HUES6 (cell line): ENCODE measurements around the gene KLF17.

Experiments
- H3K27ac ChIP-seq: 2 replicates; pipeline ENCODE4 v1.7.0; 2013; ENCODE audit warnings: low read depth, mild to moderate bottlenecking, low read length, inconsistent platforms
- H3K27me3 ChIP-seq: 2 replicates; pipeline ENCODE4 v1.6.1; 2013; ENCODE audit warnings: low read length; ENCODE audit not compliant: control insufficient read depth, insufficient read depth
- H3K36me3 ChIP-seq: 2 replicates; pipeline ENCODE4 v1.6.1; 2013; ENCODE audit warnings: low read length; ENCODE audit not compliant: control insufficient read depth, insufficient read depth
- H3K4me1 ChIP-seq: 2 replicates; pipeline ENCODE4 v1.6.1; 2013; ENCODE audit warnings: low read length; ENCODE audit not compliant: control insufficient read depth, insufficient read depth
- H3K4me3 ChIP-seq: 2 replicates; pipeline ENCODE4 v1.5.1; 2013; ENCODE audit warnings: low read depth, low read length
- H3K9ac ChIP-seq: one replicate; pipeline ENCODE4 v1.6.1; 2013; ENCODE audit warnings: mild to moderate bottlenecking, low read length
- H3K9me3 ChIP-seq: 2 replicates; pipeline ENCODE4 v1.6.1; 2013; ENCODE audit warnings: low read depth, low read length; ENCODE audit not compliant: control insufficient read depth, insufficient read depth

KLF17 gene

DNA sequence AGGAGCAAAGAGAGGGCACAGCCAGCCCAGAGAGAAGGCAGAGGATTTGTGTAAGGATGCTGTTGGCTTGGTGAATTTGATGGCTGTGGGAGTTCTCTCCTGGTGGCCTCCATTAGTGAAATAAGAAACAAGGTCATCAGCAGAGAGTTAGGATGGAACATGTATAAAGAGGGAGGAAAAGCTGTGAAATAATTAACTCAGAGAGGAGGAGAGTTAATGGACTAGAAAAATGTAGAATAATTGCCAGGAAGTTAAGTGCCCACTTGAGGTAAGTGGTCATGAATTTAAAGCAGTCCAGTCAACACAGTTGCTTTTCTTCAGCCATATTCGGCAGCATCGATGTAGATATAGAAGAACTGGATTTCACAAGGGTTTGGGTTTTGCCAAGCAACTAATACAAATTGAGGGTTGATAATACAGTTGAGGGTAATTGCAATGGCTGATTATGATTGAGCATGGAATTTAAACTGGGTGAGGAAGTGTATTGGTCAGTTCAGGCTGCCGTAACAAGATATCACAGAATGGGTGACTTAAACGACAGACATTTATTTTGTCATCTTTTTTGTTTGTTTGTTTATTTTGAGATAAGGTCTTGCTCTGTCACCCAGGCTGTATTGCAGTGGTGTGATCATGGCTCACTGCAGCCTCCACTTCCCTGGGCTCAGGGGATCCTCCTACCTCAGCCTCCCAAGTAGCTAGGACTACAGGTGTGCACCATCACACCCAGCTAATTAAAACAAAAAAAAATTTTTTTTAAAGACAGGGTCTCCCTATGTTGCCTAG, 31.7 kb upstream of the KLF17 start:
- Histone ChIP-seq H3K27ac (no peak overlapping the region), H3K36me3 (no peaks in the 10 kb centered on the region), H3K27me3 (no peaks in the 10 kb centered on the region), H3K9ac (no peak overlapping the region), H3K4me3 (no peak overlapping the region), H3K9me3 (no peaks in the 10 kb centered on the region), H3K4me1 (peaks cover 24% of the 10 kb centered on the region)

- H3K9ac ChIP-seq, result peak overlapping the region; percentile 15
- no peaks in the 10 kb centered on the region for H3K9me3 ChIP-seq
- peaks cover 24% of the 10 kb centered on the region for H3K4me1 ChIP-seq
- no peak overlapping the region for H3K27ac ChIP-seq
- H3K27me3 ChIP-seq, result no peaks in the 10 kb centered on the region
- no peaks in the 10 kb centered on the region for H3K36me3 ChIP-seq
- no peak overlapping the region; the same call in 1 of the 2 replicates for H3K4me3 ChIP-seq
These were observed 29.1 kb upstream of the KLF17 start for GRCh38 chr1:44089371-44090048.

- H3K4me3 ChIP-seq, result no peak overlapping the region
- no peak overlapping the region for H3K9ac ChIP-seq
- H3K4me1 ChIP-seq, result peaks cover 24% of the 10 kb centered on the region
- H3K27ac ChIP-seq, result no peak overlapping the region
- no peaks in the 10 kb centered on the region for H3K9me3 ChIP-seq
- H3K36me3 ChIP-seq, result no peaks in the 10 kb centered on the region
- H3K27me3 ChIP-seq, result no peaks in the 10 kb centered on the region
These were observed 28.0 kb upstream of the KLF17 start for GRCh38 chr1:44090429-44091252.

- Histone ChIP-seq H3K4me3 (no peak overlapping the region), H3K9ac (no peak overlapping the region), H3K27me3 (no peaks in the 10 kb centered on the region), H3K27ac (no peak overlapping the region), H3K36me3 (no peaks in the 10 kb centered on the region), H3K4me1 (peaks cover 15% of the 10 kb centered on the region), H3K9me3 (no peaks in the 10 kb centered on the region)
These were observed 24.6 kb upstream of the KLF17 start for GRCh38 chr1:44094047-44094446.

DNA sequence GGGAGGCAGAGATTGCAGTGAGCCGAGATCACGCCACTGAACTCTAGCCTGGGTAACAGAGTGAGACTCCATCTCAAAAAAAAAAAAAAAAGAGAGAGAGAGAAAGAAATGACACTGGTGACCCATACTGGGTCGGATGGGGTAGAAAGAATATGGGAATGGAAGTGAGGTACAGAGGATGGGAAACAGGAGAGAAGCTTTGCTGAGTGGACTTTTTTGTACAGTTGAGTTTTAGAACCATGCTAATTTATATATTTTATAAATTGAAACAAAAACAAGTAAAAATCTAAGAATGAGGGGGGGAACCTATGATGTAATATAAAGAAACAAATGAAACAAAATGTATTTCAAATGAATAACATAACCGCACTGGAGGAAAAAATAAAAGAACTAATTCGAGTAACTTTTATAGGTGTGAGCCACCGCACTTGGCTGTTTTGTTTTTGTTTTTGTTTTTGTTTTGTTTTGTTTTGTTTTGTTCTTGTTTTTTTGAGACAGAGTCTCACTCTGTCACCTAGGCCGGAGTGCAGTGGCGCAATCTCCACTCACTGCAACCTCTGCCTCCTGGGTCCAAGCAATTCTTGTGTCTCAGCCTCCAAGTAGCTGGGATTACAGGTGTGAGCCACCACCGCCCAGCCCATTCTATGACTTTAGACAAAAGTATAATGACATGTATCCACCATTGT, 18.3 kb upstream of the KLF17 start:
- no peaks in the 10 kb centered on the region for H3K27me3 ChIP-seq
- H3K27ac ChIP-seq, result no peak overlapping the region
- H3K9ac ChIP-seq, result no peak overlapping the region
- no peaks in the 10 kb centered on the region for H3K9me3 ChIP-seq
- no peak overlapping the region for H3K4me3 ChIP-seq
- no peaks in the 10 kb centered on the region for H3K36me3 ChIP-seq
- no peaks in the 10 kb centered on the region for H3K4me1 ChIP-seq

GRCh38 chr1:44101328-44101727, 17.3 kb upstream of the KLF17 start:
- H3K9ac ChIP-seq, result no peak overlapping the region
- H3K27me3 ChIP-seq, result no peaks in the 10 kb centered on the region
- H3K27ac ChIP-seq, result no peak overlapping the region
- H3K4me1 ChIP-seq, result peaks cover 3% of the 10 kb centered on the region; the same call in 1 of the 2 replicates
- H3K4me3 ChIP-seq, result no peak overlapping the region
- no peaks in the 10 kb centered on the region for H3K9me3 ChIP-seq
- no peaks in the 10 kb centered on the region for H3K36me3 ChIP-seq

DNA sequence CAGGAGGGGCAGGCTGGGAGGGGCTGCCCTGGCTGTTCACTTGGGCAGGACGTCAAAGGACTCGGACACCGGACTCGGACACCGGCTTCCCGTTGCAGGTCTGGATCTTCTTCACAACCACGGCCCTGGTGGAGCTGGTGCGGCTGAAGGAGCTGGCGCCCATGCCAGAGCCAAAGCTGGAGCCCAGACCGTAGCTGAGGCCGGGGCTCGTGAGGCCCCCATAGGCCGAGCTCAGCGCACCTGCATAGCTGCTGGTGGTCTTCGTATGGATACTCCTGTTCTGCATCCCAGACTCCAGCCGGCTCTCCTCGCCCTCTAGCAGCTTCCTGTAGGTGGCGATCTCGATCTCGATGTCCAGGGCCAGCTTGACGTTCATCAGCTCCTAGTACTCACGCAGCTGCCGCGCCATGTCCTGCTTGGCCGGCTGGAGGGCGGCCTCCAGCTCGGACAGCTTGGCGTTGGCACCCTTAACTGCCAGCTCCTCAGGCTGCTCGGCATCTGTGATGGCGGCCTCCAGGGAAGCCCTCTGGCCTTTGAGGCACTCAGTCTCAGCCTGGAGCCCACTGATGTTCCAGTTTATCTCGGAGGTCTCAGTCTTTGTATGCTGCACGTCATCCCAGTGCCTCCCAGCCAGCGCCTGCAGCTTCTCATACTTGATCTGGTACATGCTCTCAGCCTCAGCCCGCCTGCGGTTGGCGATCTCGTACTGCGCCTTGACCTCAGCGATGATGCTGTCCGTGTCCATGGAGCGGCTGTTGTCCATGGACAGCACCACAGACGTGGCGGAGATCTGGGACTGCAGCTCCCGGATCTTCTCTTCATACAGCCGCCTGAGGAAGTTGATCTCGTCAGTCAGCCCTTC, 15.1 kb upstream of the KLF17 start:
- no peak overlapping the region for H3K9ac ChIP-seq
- no peaks in the 10 kb centered on the region for H3K27me3 ChIP-seq
- no peaks in the 10 kb centered on the region for H3K36me3 ChIP-seq
- no peak overlapping the region for H3K4me3 ChIP-seq
- no peaks in the 10 kb centered on the region for H3K9me3 ChIP-seq
- peaks cover 10% of the 10 kb centered on the region; the same call in 1 of the 2 replicates for H3K4me1 ChIP-seq
- H3K27ac ChIP-seq, result no peak overlapping the region

DNA sequence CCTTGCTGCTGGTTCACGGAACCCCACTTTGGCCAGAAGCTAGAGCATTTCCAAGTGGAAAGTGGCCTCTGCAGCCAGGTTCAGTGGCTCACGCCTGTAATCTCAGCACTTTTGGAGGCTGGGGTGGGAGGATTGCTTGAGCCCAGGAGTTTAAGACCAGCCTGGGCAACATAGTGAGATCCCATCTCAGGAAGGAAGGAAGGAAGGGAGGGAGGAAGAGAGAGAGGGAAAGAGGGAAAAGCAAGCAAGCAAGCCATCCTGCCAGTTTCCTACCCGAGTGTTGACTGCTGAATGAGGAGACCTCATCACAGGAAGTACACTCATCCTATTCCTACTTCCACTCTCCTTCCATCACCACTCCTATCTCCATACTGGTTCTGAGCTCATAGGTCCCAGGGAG, 12.8 kb upstream of the KLF17 start:
- Histone ChIP-seq H3K4me3 (no peak overlapping the region), H3K4me1 (peaks cover 10% of the 10 kb centered on the region; the same call in 1 of the 2 replicates), H3K9me3 (no peaks in the 10 kb centered on the region), H3K27ac (no peak overlapping the region), H3K36me3 (no peaks in the 10 kb centered on the region), H3K27me3 (no peaks in the 10 kb centered on the region), H3K9ac (no peak overlapping the region)

DNA sequence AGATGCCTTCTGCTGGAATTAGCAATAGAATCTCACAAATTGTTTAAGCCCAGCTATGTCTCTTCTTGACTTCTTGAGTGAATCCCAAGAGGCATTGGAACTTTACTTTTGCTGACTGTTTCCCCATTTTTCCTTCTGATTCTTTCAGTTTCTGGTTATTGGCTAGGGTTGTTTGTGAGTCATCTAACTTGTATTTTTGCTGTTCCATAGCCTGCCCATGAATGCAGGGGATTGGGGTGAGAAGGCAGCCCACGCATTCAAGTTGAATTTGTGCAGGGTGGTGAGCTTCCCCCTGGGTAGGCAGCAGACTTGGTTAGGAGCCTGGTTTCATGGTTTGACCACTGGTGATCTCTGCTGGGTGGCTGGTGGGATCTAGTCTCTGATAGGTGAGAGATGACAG, 10.4 kb upstream of the KLF17 start:
- H3K9ac ChIP-seq, result no peak overlapping the region
- H3K4me1 ChIP-seq, result peaks cover 11% of the 10 kb centered on the region; the same call in 1 of the 2 replicates
- no peaks in the 10 kb centered on the region for H3K36me3 ChIP-seq
- no peak overlapping the region for H3K27ac ChIP-seq
- no peak overlapping the region for H3K4me3 ChIP-seq
- no peaks in the 10 kb centered on the region for H3K27me3 ChIP-seq
- H3K9me3 ChIP-seq, result no peaks in the 10 kb centered on the region

DNA sequence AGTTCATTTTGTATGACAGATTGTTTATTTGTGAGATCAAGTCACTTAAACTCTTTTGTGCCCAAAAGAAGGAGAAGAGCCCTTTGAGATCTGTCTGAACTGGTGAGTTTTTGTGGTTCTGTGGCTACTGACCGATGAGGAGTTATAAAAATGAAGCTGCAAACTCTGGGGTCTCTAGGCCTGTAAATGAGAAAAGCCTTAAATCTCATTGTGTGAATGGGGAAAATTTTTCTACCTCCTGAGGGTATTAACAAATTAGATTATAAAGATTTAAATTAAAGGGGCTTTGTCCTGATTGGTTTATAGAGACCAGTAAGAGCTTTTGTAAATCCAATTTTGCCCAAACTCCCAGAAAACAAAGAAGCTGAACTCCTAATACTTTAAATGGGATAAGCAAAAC, 9.7 kb upstream of the KLF17 start:
- peaks cover 13% of the 10 kb centered on the region; the same call in 1 of the 2 replicates for H3K4me1 ChIP-seq
- H3K36me3 ChIP-seq, result no peaks in the 10 kb centered on the region
- no peaks in the 10 kb centered on the region for H3K9me3 ChIP-seq
- no peak overlapping the region for H3K9ac ChIP-seq
- no peak overlapping the region for H3K27ac ChIP-seq
- no peaks in the 10 kb centered on the region for H3K27me3 ChIP-seq
- H3K4me3 ChIP-seq, result no peak overlapping the region
